Peyer's patch (tissue), 4 donors: Measurements from ENCODE around the gene ORC5. TPM values are rescaled to one million over a fixed set of nuclear protein-coding genes. Genes with fewer than 3 reads are reported as not detected.

ENCODE experiments used
- DNase-seq, 3 donors: peaks; one replicate each; pipeline ENCODE4 v3.0.0-alpha.2; 2017 to 2019
- H3K27ac ChIP-seq, 4 donors: fragments of 200-600 bp; sonication (generic); one replicate each; pipeline ENCODE4 v1.5.1; 2016 to 2019
- H3K27me3 ChIP-seq, 2 donors: fragments of 200-600 bp; sonication (generic); one replicate each; pipeline ENCODE4 v1.5.1; 2019
- H3K36me3 ChIP-seq, 3 donors: fragments of 200-600 bp; sonication (generic); one replicate each; pipeline ENCODE4 v1.5.1; 2016 to 2019
- H3K4me1 ChIP-seq, 4 donors: fragments of 200-600 bp; sonication (generic); one replicate each; pipeline ENCODE4 v1.5.1; 2016 to 2019
- H3K4me3 ChIP-seq, 4 donors: fragments of 200-600 bp; sonication (generic); 1 replicate in 3 of 4; 2 replicates in 1 of 4; pipeline ENCODE4 v1.5.1; 2016 to 2019; ENCODE audit warnings: mild to moderate bottlenecking in 1 of 4
- H3K9me3 ChIP-seq, 4 donors: fragments of 200-600 bp; sonication (generic); one replicate each; pipeline ENCODE4 v1.5.1; 2016 to 2019; ENCODE audit warnings: mild to moderate bottlenecking in 1 of 4
- POLR2A ChIP-seq, 2 donors: fragments of 450-650 bp; IDR thresholded peaks; one replicate each; pipeline ENCODE4 v1.5.1; 2017; ENCODE audit warnings: antibody characterized with exemption in 2 of 2, mild to moderate bottlenecking in 2 of 2, moderate library complexity in 2 of 2
- total RNA-seq, 4 donors: library from RNA; depleted of rRNA; stranded (reverse); fragments of >200 nt; gene quantifications; one replicate each; pipeline ENCODE4 v1.1.0, GENCODE V29; 2016
- TF ChIP-seq, protein P1 (sequence below), 6 experiments: fragments of 450-650 bp in 4 of 6; fragments of 200-600 bp in 2 of 6; sonication (generic) in 1 of 6; IDR thresholded peaks; one replicate each; pipeline ENCODE4 v1.5.1; 2017 to 2019; ENCODE audit warnings: antibody characterized with exemption in 6 of 6, mild to moderate bottlenecking in 3 of 6, moderate library complexity in 1 of 6

Gene ORC5
- total RNA-seq, 4 donors from 2014 or later = 10.7 to 41.2 (median 18.0) TPM

DNA sequence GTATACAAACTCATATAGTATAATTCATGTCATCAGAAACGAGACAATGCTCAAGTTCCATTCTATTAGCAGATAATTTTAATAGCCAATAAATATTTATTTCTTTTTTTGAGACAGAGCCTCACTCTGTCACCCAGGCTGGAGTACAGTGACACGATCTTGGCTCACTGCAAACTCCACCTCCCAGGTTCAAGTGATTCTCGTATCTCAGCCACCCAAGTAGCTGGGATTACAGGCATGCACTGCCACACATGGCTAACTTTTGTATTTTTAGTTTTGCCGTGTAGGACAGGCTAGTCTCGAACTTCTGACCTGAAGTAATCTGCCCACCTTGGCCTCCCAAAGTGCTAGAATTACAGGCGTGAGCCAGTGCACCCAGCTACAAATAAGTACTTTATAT is 45.7 kb downstream of the ORC5 start:
- no peak overlapping the region for H3K27ac ChIP-seq
- H3K36me3 ChIP-seq = peaks cover 0 to 33% (median 0%) of the 10 kb centered on the region in 3 donors
- no peak for DNase-seq
- H3K4me3 ChIP-seq = no peak overlapping the region
- no peaks in the 10 kb centered on the region for H3K9me3 ChIP-seq
- H3K4me1 ChIP-seq = no peaks in the 10 kb centered on the region
- no peaks in the 10 kb centered on the region for H3K27me3 ChIP-seq
- no peak for TF ChIP-seq POLR2A (IDR thresholded peaks at IDR 0.05)
- TF ChIP-seq, protein P1, sequence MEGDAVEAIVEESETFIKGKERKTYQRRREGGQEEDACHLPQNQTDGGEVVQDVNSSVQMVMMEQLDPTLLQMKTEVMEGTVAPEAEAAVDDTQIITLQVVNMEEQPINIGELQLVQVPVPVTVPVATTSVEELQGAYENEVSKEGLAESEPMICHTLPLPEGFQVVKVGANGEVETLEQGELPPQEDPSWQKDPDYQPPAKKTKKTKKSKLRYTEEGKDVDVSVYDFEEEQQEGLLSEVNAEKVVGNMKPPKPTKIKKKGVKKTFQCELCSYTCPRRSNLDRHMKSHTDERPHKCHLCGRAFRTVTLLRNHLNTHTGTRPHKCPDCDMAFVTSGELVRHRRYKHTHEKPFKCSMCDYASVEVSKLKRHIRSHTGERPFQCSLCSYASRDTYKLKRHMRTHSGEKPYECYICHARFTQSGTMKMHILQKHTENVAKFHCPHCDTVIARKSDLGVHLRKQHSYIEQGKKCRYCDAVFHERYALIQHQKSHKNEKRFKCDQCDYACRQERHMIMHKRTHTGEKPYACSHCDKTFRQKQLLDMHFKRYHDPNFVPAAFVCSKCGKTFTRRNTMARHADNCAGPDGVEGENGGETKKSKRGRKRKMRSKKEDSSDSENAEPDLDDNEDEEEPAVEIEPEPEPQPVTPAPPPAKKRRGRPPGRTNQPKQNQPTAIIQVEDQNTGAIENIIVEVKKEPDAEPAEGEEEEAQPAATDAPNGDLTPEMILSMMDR (IDR thresholded peaks at IDR 0.05) = no peak

DNA sequence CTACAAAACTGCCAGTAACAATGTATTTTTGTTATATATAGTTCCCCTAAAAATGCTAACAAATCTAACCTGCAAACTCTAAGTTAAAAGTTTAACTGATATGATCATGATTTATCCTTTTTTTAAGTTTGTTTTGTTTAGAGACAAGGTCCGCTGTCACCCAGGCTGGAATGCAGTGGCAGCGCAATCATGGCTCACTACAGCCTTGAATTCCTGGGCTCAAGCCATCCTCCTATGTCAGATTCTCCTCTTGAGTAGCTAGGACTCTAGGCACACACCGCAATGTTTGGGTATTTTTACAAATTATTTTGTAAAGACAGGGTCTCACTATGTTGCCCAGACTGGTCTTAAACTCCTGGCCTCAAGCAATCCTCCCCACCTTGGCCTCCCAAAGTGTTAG is 46.6 kb downstream of the ORC5 start:
- H3K4me1 ChIP-seq = no peaks in the 10 kb centered on the region
- H3K27ac ChIP-seq = no peak overlapping the region
- no peaks in the 10 kb centered on the region for H3K9me3 ChIP-seq
- no peak overlapping the region for H3K4me3 ChIP-seq
- no peak for DNase-seq
- H3K27me3 ChIP-seq = no peaks in the 10 kb centered on the region
- peaks cover 0 to 25% (median 0%) of the 10 kb centered on the region in 3 donors for H3K36me3 ChIP-seq
- TF ChIP-seq, protein P1 (IDR thresholded peaks at IDR 0.05) = no peak
- no peak for TF ChIP-seq POLR2A (IDR thresholded peaks at IDR 0.05)

DNA sequence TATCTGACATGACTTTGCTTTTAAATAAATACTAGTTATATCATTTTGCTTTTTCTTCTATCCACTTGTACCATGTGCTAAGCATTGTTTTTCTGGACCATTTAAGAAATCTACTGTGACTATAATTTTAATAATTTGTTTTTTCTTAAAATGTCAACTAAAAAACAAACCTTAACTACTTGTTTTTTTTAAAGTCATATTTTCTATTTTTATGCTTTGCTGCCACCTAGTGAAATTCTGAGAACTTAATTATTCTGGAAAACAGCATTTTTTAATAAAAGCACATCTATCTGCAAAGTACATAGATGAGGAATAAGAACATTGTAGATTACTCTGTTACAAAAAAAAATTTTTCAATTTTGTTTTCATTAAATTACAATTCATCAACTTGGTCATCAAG is 47.4 kb downstream of the ORC5 start:
- TF ChIP-seq, protein P1 (IDR thresholded peaks at IDR 0.05) = peak in 4 of 6 experiments; percentile 18 to 27 (median 24)
- TF ChIP-seq POLR2A (IDR thresholded peaks at IDR 0.05) = no peak

DNA sequence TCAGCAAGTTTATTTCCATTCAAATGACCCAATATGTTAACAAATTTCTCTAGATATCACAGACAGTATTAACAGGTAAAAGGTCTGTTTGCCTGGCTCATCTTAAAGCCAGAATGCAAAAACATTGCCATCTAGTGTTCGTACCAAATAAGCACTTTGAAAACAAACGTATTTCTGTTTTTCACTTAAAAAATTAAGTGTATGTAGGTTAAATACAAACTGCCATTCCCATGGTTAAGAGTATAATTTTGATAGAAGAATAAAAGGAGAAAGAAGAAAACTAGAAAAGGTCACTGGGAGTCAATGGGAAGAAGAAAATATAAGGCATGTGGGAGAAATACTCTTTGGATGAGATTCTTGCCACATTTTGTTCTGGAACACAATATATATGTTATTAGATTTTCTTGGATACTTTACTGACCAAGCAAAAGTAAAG is 51.0 kb downstream of the ORC5 start:
- TF ChIP-seq, protein P1 (IDR thresholded peaks at IDR 0.05) = peak in 5 of 6 experiments; percentile 3 to 53 (median 41)
- no peak for TF ChIP-seq POLR2A (IDR thresholded peaks at IDR 0.05)
- H3K27ac ChIP-seq = no peak overlapping the region
- no peaks in the 10 kb centered on the region for H3K27me3 ChIP-seq
- DNase-seq = no peak
- H3K4me1 ChIP-seq = no peaks in the 10 kb centered on the region
- H3K9me3 ChIP-seq = no peaks in the 10 kb centered on the region
- H3K36me3 ChIP-seq = no peaks in the 10 kb centered on the region
- H3K4me3 ChIP-seq = no peak overlapping the region

More for the DNA sequence above, 47.4 kb downstream of the ORC5 start:
- H3K27me3 ChIP-seq = no peaks in the 10 kb centered on the region
- peaks cover 0 to 25% (median 0%) of the 10 kb centered on the region in 3 donors for H3K36me3 ChIP-seq
- no peak overlapping the region for H3K27ac ChIP-seq
- no peaks in the 10 kb centered on the region for H3K9me3 ChIP-seq
- DNase-seq = no peak
- H3K4me3 ChIP-seq = no peak overlapping the region
- H3K4me1 ChIP-seq = no peaks in the 10 kb centered on the region

DNA sequence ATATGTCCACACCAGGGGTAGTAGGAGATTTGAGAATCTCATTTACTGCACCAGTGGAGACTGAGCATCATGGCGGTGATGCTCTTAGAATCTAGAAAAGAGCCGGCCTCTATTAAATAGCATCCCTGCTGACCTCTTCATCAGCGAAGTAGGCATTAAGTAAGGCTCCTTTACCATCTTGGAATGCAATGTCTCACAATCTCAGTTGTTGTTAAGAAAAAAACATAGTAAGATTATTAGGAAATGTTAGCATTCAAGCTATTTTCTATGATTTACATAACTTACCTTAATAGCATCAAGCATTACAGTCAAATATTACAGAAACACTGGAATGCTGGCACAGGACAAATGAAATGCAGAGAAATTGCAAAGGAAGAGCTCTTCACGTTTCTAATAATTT is 54.5 kb downstream of the ORC5 start:
- no peak for TF ChIP-seq POLR2A (IDR thresholded peaks at IDR 0.05)
- TF ChIP-seq, protein P1 (IDR thresholded peaks at IDR 0.05) = no peak
- no peak overlapping the region for H3K27ac ChIP-seq
- peaks cover 0 to 4% (median 0%) of the 10 kb centered on the region in 3 donors for H3K36me3 ChIP-seq
- DNase-seq = no peak
- no peaks in the 10 kb centered on the region for H3K27me3 ChIP-seq
- H3K9me3 ChIP-seq = no peaks in the 10 kb centered on the region
- H3K4me1 ChIP-seq = no peaks in the 10 kb centered on the region
- no peak overlapping the region for H3K4me3 ChIP-seq

DNA sequence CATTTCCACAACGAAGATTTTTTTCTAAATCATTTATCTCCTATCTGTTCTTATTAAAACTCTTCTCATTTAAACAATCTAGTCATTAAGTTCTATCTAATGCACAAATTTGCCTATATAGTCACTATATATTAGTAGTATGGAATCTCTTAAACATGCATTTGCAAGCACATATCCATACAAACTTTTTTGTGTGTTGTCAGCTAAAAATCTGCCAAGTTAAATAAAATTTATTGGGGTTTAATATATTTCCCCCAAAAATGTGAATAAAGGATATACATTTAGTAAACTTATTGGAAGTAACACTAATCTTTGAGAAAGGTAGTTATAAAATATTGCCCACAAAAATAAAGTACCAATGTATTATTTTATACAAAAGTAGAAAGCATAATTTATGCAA is 55.3 kb downstream of the ORC5 start:
- H3K27ac ChIP-seq = no peak overlapping the region
- no peaks in the 10 kb centered on the region for H3K27me3 ChIP-seq
- H3K4me3 ChIP-seq = no peak overlapping the region
- H3K9me3 ChIP-seq = no peaks in the 10 kb centered on the region
- TF ChIP-seq, protein P1 (IDR thresholded peaks at IDR 0.05) = no peak
- no peak for TF ChIP-seq POLR2A (IDR thresholded peaks at IDR 0.05)
- H3K4me1 ChIP-seq = no peaks in the 10 kb centered on the region
- H3K36me3 ChIP-seq = peaks cover 0 to 4% (median 0%) of the 10 kb centered on the region in 3 donors
- no peak for DNase-seq
